Epithelial cell of proximal tubule (primary cell): Measurements from ENCODE around the gene HOXC11. TPM values are rescaled to one million over a fixed set of nuclear protein-coding genes. Genes with fewer than 3 reads are reported as not detected.
A peak's percentile ranks its signal among the peaks of the same experiment; 100 is the strongest.

Source experiments
- DNase-seq: peaks from one replicate; pipeline ENCODE4 v3.0.0-alpha.2; 2011; ENCODE audit warnings: low read depth
- H3K4me3 ChIP-seq: 2 replicates; pipeline ENCODE4 v1.5.1; 2011; ENCODE audit warnings: low read depth, mild to moderate bottlenecking, low read length
- CTCF ChIP-seq: conservative IDR thresholded peaks from 2 replicates; pipeline ENCODE4 v1.5.1; 2012; ENCODE audit warnings: low read depth, mild to moderate bottlenecking, low read length
- total RNA-seq: library from RNA; depleted of rRNA; stranded (reverse); fragments of >200 nt; gene quantifications from 2 replicates; pipeline ENCODE4 v1.2.3, GENCODE V29; 2015

Gene HOXC11
- total RNA-seq, 1 donor from 2014 or later = 1.0 TPM

GRCh38 chr12:54005853-54006558 is 33.1 kb downstream of the HOXC11 start:
- peak overlapping the region; percentile 53 for H3K4me3 ChIP-seq
- peak; percentile 81 for TF ChIP-seq CTCF
- no peak for DNase-seq

GRCh38 chr12:54006559-54007220 is 33.8 kb downstream of the HOXC11 start:
- no peak for DNase-seq
- no peak for TF ChIP-seq CTCF
- peak overlapping the region; percentile 53 for H3K4me3 ChIP-seq

GRCh38 chr12:54007538-54008259 is 34.8 kb downstream of the HOXC11 start:
- H3K4me3 ChIP-seq = no peak overlapping the region
- DNase-seq = no peak
- TF ChIP-seq CTCF = no peak

GRCh38 chr12:54008260-54008552 is 35.3 kb downstream of the HOXC11 start:
- no peak for TF ChIP-seq CTCF
- peak overlapping the region; percentile 29 for H3K4me3 ChIP-seq
- DNase-seq = no peak

GRCh38 chr12:54009171-54010052 is 36.5 kb downstream of the HOXC11 start:
- DNase-seq = no peak
- no peak for TF ChIP-seq CTCF
- peak overlapping the region; percentile 61 for H3K4me3 ChIP-seq

GRCh38 chr12:54010053-54010971 is 37.4 kb downstream of the HOXC11 start:
- DNase-seq = no peak
- H3K4me3 ChIP-seq = peak overlapping the region; percentile 61
- no peak for TF ChIP-seq CTCF
